ENCODE measurements around the gene CDC23.

Gene CDC23

GRCh38 chr5:138139781-138140090, 73.4 kb downstream of the CDC23 start:
- no peak for DNase-seq (ENCODE audit: low spot score)

GRCh38 chr5:138138949-138139780, 74.0 kb downstream of the CDC23 start, which contains the start of gene NME5:
Gene NME5, minus strand, starts transcription at chr5:138139428. Its CDS starts 648 bp downstream, at chr5:138138780.
- DNase-seq (ENCODE audit: low spot score) = peak; percentile 80
